ENCODE results near the gene SNX20. TPM values are rescaled to one million over a fixed set of nuclear protein-coding genes. Genes with fewer than 3 reads are reported as not detected.

Gene SNX20
- total RNA-seq, 6 experiments from 2014 or later: 0.31 to 1.9 (median 0.71) TPM

GRCh38 chr16:50670476-50670875 lies 10.6 kb downstream of the SNX20 start:
- Histone ChIP-seq H3K4me1 (peaks cover 0 to 12% (median 5%) of the 10 kb centered on the region in 4 donors), H3K9me3 (peaks cover 0 to 5% (median 0%) of the 10 kb centered on the region in 4 donors), H3K36me3 (no peaks in the 10 kb centered on the region), H3K27me3 (no peaks in the 10 kb centered on the region), H3K4me3 (no peak overlapping the region), H3K27ac (no peak overlapping the region)
- intact Hi-C loops (cut with DNase I): loop anchor here in 1 of 2 donors (10.0 kb wide), 1 partner anchor 134 kb away; no protein-coding TSS in a partner anchor
- TF ChIP-seq POLR2A (IDR thresholded peaks at IDR 0.05): no peak
- no peak for TF ChIP-seq CTCF (IDR thresholded peaks at IDR 0.05)
- no peak for DNase-seq
- WGBS (ENCODE audit: insufficient coverage, low coverage, low lambda C conversion rate, missing lambda C conversion rate): 97% methylated on average over 4 of the region's 6 CpGs
- ATAC-seq: no peak

GRCh38 chr16:50669741-50670140 lies 11.4 kb downstream of the SNX20 start:
- ATAC-seq (no peak), DNase-seq (no peak)
- no peaks in the 10 kb centered on the region for H3K36me3 ChIP-seq
- peaks cover 0 to 15% (median 6%) of the 10 kb centered on the region in 4 donors for H3K4me1 ChIP-seq
- intact Hi-C loops (cut with DNase I): loop anchor here (5.0 to 10.0 kb wide), 2 partner anchors 135 to 138 kb away; no protein-coding TSS in a partner anchor
- H3K27me3 ChIP-seq: no peaks in the 10 kb centered on the region
- WGBS (ENCODE audit: insufficient coverage, low coverage, low lambda C conversion rate, missing lambda C conversion rate): no CpG with 5 or more reads among the region's 4 CpGs
- TF ChIP-seq CTCF (IDR thresholded peaks at IDR 0.05) (no peak), POLR2A (IDR thresholded peaks at IDR 0.05) (no peak)
- no peak overlapping the region for H3K4me3 ChIP-seq
- no peak overlapping the region for H3K27ac ChIP-seq
- peaks cover 0 to 5% (median 0%) of the 10 kb centered on the region in 4 donors for H3K9me3 ChIP-seq

- peaks cover 0 to 15% (median 6%) of the 10 kb centered on the region in 4 donors for H3K4me1 ChIP-seq
- WGBS (ENCODE audit: insufficient coverage, low coverage, low lambda C conversion rate, missing lambda C conversion rate): 76% methylated on average over 3 of the region's 5 CpGs
- ATAC-seq (peak; percentile 78 to 89 (median 86)), DNase-seq (peak in 2 of 3 donors; percentile 64 to 78)
- no peaks in the 10 kb centered on the region for H3K27me3 ChIP-seq
- peak overlapping the region in 1 of 3 donors; percentile 30 for H3K27ac ChIP-seq
- peaks cover 0 to 3% (median 0%) of the 10 kb centered on the region in 4 donors for H3K9me3 ChIP-seq
- intact Hi-C loops (cut with DNase I): loop anchor here in 1 of 2 donors (5.0 kb wide), 1 partner anchor 139 kb away; no protein-coding TSS in a partner anchor
- no peak overlapping the region for H3K4me3 ChIP-seq
- TF ChIP-seq CTCF (IDR thresholded peaks at IDR 0.05): peak; percentile 37 to 46 (median 46)
- no peak for TF ChIP-seq POLR2A (IDR thresholded peaks at IDR 0.05)
- no peaks in the 10 kb centered on the region for H3K36me3 ChIP-seq
Measured at GRCh38 chr16:50668368-50669008, 12.6 kb downstream of the SNX20 start.

- no peak for TF ChIP-seq POLR2A (IDR thresholded peaks at IDR 0.05)
- ATAC-seq: no peak
- no peak for DNase-seq
- no peaks in the 10 kb centered on the region for H3K36me3 ChIP-seq
- peaks cover 0 to 15% (median 6%) of the 10 kb centered on the region in 4 donors for H3K4me1 ChIP-seq
- intact Hi-C loops (cut with DNase I): loop anchor here in 1 of 2 donors (5.0 kb wide), 1 partner anchor 140 kb away; no protein-coding TSS in a partner anchor
- no peaks in the 10 kb centered on the region for H3K9me3 ChIP-seq
- no peak overlapping the region for H3K4me3 ChIP-seq
- H3K27me3 ChIP-seq: no peaks in the 10 kb centered on the region
- WGBS (ENCODE audit: insufficient coverage, low coverage, low lambda C conversion rate, missing lambda C conversion rate): 100% methylated on average over 1 of the region's 21 CpGs
- H3K27ac ChIP-seq: no peak overlapping the region
Measured at GRCh38 chr16:50667497-50668367, 13.4 kb downstream of the SNX20 start.
